GM18508 (cell line): Measurements from ENCODE around the gene HDGFL3.
A peak's percentile ranks its signal among the peaks of the same experiment; 100 is the strongest.
"Not testable (repeated sequence)": the region's sequence is repeated elsewhere in the genome, so short reads cannot be mapped to it uniquely, and the experiment has no call there.

Experiments
- ATAC-seq: cut with Tn5 transposase; IDR thresholded peaks from one replicate; pipeline ENCODE4 v1.9.1; 2021; ENCODE audit warnings: moderate number of reproducible peaks; ENCODE audit not compliant: insufficient read depth, unreplicated experiment

HDGFL3 gene

GRCh38 chr15:83207660-83208366 lies at the start of gene HDGFL3:
HDGFL3 (minus strand) TSS chr15:83207823; CDS start chr15:83207414, 409 bp downstream.
- ATAC-seq, result no peak

GRCh38 chr15:83250781-83251180 lies 43.2 kb upstream of the HDGFL3 start:
- ATAC-seq, result no peak

GRCh38 chr15:83249030-83249343 lies 41.4 kb upstream of the HDGFL3 start:
- no peak for ATAC-seq

- ATAC-seq, result no peak
These were observed 40.8 kb upstream of the HDGFL3 start for GRCh38 chr15:83248151-83249029.

- no peak for ATAC-seq
These were observed 36.0 kb upstream of the HDGFL3 start for GRCh38 chr15:83243634-83244033.

- ATAC-seq, result no peak
These were observed 22.6 kb upstream of the HDGFL3 start for GRCh38 chr15:83230242-83230641.

- ATAC-seq, result no peak
These were observed 17.8 kb upstream of the HDGFL3 start for GRCh38 chr15:83225449-83225848.

GRCh38 chr15:83221781-83222180 lies 14.2 kb upstream of the HDGFL3 start:
- not testable (repeated sequence) for ATAC-seq

GRCh38 chr15:83219026-83219425 lies 11.4 kb upstream of the HDGFL3 start:
- no peak for ATAC-seq

- no peak for ATAC-seq
These were observed 7.7 kb upstream of the HDGFL3 start for GRCh38 chr15:83215306-83215705.

- no peak for ATAC-seq
These were observed 3.0 kb upstream of the HDGFL3 start for GRCh38 chr15:83210619-83211018.

GRCh38 chr15:83209333-83209732 lies 1.7 kb upstream of the HDGFL3 start:
- ATAC-seq, result no peak

- no peak for ATAC-seq
These were observed 691 bp upstream of the HDGFL3 start for GRCh38 chr15:83208367-83208661.

- ATAC-seq, result no peak
These were observed 489 bp downstream of the HDGFL3 start for GRCh38 chr15:83207009-83207659.

- ATAC-seq, result no peak
These were observed 1.1 kb downstream of the HDGFL3 start for GRCh38 chr15:83206526-83207008.

- no peak for ATAC-seq
These were observed 1.8 kb downstream of the HDGFL3 start for GRCh38 chr15:83205725-83206324.

GRCh38 chr15:83204697-83205096 lies 2.9 kb downstream of the HDGFL3 start:
- ATAC-seq, result no peak

- no peak for ATAC-seq
These were observed 4.1 kb downstream of the HDGFL3 start for GRCh38 chr15:83203543-83203942.

GRCh38 chr15:83200589-83200988 lies 7.0 kb downstream of the HDGFL3 start:
- ATAC-seq, result no peak

- no peak for ATAC-seq
These were observed 7.5 kb downstream of the HDGFL3 start for GRCh38 chr15:83200162-83200561.

GRCh38 chr15:83199288-83199687 lies 8.3 kb downstream of the HDGFL3 start:
- peak; percentile 65 for ATAC-seq
